A673 (cell line): ENCODE results near the gene ASB3.

ENCODE experiments used
- EZH2 ChIP-seq: fragments of 200-600 bp; sonication (generic); IDR thresholded peaks from 2 replicates; pipeline ENCODE4 v1.6.1; 2017; ENCODE audit warnings: borderline replicate concordance, low read depth, mild to moderate bottlenecking, mixed read lengths, antibody characterized with exemption, low read length; ENCODE audit not compliant: poor library complexity, severe bottlenecking
- TF ChIP-seq, protein P1 (sequence below): fragments of 300-800, 200-600 bp; sonication (generic); conservative IDR thresholded peaks from 2 replicates; pipeline ENCODE4 v1.5.1; 2017; ENCODE audit warnings: low read depth, mild to moderate bottlenecking, antibody characterized with exemption, low read length, moderate library complexity, mixed read lengths

DNA sequence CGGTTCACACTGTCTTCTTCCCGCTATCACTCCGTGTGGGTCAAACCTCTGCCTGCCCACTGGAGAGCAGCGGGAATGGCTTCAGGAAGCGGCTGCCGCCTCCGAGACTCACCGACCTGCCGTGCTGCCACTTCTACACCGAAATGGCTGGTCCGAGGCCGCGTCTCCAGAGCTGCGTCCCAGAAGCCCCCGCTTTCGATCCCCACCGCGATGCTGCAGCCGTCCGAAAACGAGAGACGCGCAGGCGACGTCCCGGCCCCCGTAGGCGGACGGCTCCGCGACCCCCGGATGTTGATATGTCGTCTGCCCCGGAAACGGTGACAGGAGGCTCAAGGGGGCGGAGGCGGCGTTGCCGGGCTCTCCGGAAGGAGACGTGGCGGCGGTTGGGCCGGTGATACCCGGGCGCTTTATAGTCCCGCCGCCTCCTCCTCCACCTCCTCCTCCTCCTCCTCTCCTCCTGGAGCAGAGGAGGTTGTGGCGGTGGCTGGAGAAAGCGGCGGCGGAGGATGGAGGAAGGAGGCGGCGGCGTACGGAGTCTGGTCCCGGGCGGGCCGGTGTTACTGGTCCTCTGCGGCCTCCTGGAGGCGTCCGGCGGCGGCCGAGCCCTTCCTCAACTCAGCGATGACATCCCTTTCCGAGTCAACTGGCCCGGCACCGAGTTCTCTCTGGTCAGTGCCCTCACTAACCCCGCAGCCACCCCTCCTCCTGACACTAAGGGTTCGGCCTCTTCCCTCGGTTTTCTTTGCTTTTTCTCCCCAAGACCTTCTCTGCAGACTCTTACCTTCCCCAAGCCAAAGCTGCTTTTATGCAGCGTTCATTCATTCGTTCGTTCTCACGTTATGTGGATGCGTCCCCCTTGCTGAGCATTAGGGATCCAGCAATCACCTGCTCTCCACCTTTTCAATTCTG, at the start of gene ASB3, which contains the start of gene ERLEC1:
- TF ChIP-seq, protein P1, sequence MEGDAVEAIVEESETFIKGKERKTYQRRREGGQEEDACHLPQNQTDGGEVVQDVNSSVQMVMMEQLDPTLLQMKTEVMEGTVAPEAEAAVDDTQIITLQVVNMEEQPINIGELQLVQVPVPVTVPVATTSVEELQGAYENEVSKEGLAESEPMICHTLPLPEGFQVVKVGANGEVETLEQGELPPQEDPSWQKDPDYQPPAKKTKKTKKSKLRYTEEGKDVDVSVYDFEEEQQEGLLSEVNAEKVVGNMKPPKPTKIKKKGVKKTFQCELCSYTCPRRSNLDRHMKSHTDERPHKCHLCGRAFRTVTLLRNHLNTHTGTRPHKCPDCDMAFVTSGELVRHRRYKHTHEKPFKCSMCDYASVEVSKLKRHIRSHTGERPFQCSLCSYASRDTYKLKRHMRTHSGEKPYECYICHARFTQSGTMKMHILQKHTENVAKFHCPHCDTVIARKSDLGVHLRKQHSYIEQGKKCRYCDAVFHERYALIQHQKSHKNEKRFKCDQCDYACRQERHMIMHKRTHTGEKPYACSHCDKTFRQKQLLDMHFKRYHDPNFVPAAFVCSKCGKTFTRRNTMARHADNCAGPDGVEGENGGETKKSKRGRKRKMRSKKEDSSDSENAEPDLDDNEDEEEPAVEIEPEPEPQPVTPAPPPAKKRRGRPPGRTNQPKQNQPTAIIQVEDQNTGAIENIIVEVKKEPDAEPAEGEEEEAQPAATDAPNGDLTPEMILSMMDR: no peak
- no peak for TF ChIP-seq EZH2
